H1 (cell line): ENCODE results near the gene MRPS34. TPM values are rescaled to one million over a fixed set of nuclear protein-coding genes. Genes with fewer than 3 reads are reported as not detected.

Experiments used
- CTCF ChIA-PET: fragments of 300-600 bp; sonication (Branson Sonifier 250); formaldehyde crosslinking; loops from one replicate; lab custom pipeline; 2021; ENCODE audit not compliant: partially characterized antibody; lab: Charles Lee
- POLR2A ChIA-PET: fragments of 300-600 bp; sonication (Branson Sonifier 250); formaldehyde crosslinking; loops from one replicate; lab custom pipeline; 2021; ENCODE audit warnings: inconsistent platforms; ENCODE audit not compliant: partially characterized antibody; lab: Charles Lee
- DNase-seq, 2 experiments: peaks; one replicate each; pipeline versions ENCODE4 v3.0.0 to v3.0.0-alpha.2; 2010 to 2022; ENCODE audit warnings: low spot score in 2 of 2, low read depth in 1 of 2, mixed read lengths in 1 of 2
- FAIRE-seq: peaks from 2 replicates; lab custom pipeline; 2011; peaks lifted over from hg19 to GRCh38; lab: Jason Lieb, UNC
- H2AFZ ChIP-seq: 2 replicates; pipeline ENCODE4 v1.8.1; 2012; ENCODE audit warnings: low read length, inconsistent platforms
- H2AK5ac ChIP-seq: 2 replicates; pipeline ENCODE4 v1.6.1; 2013; ENCODE audit warnings: low read depth, low read length
- H2BK120ac ChIP-seq: replicated peaks from 2 replicates; pipeline ENCODE3; 2013; ENCODE audit warnings: low read depth, low read length, inconsistent platforms
- H2BK12ac ChIP-seq: 2 replicates; pipeline ENCODE4 v1.6.1; 2013; ENCODE audit warnings: low read depth, low read length
- H2BK15ac ChIP-seq: 2 replicates; pipeline ENCODE4 v1.6.1; 2013; ENCODE audit warnings: low read length
- H2BK20ac ChIP-seq: 2 replicates; pipeline ENCODE4 v1.6.1; 2013; ENCODE audit warnings: low read length
- H2BK5ac ChIP-seq: 2 replicates; pipeline ENCODE4 v1.6.1; 2013; ENCODE audit warnings: low read depth, low read length
- H3K14ac ChIP-seq: 2 replicates; pipeline ENCODE4 v1.6.1; 2013; ENCODE audit warnings: inconsistent platforms; ENCODE audit not compliant: insufficient read length
- H3K18ac ChIP-seq: 2 replicates; pipeline ENCODE4 v1.6.1; 2013; ENCODE audit warnings: low read length; ENCODE audit errors: extremely low read depth
- H3K23ac ChIP-seq: 2 replicates; pipeline ENCODE4 v1.6.1; 2013; ENCODE audit warnings: inconsistent platforms; ENCODE audit not compliant: insufficient read length
- H3K23me2 ChIP-seq: 2 replicates; pipeline ENCODE4 v1.6.1; 2013; ENCODE audit warnings: low read depth, low read length
- H3K27ac ChIP-seq: 2 replicates; pipeline ENCODE4 v1.6.1; 2011; ENCODE audit warnings: low read depth, low read length, inconsistent platforms
- H3K27me3 ChIP-seq, 4 experiments: replicated peaks in 1 of 4; 1 replicate in 1 of 4; 2 replicates in 3 of 4; pipeline versions ENCODE4 v1.6.1 to v1.8.1; 2011 to 2013; ENCODE audit warnings: low read length in 3 of 4, mild to moderate bottlenecking in 3 of 4, inconsistent platforms in 2 of 4, mixed read lengths in 2 of 4, moderate library complexity in 1 of 4; ENCODE audit not compliant: control insufficient read depth in 3 of 4, insufficient read depth in 3 of 4; ENCODE audit errors: extremely low read depth in 1 of 4
- H3K36me3 ChIP-seq, 4 experiments: 2 replicates each; pipeline versions ENCODE4 v1.6.1 to v1.8.1; 2011 to 2013; ENCODE audit warnings: mild to moderate bottlenecking in 4 of 4, low read length in 3 of 4, moderate library complexity in 2 of 4, control low read depth in 1 of 4, inconsistent platforms in 1 of 4; ENCODE audit not compliant: insufficient read depth in 4 of 4, control insufficient read depth in 2 of 4
- H3K4ac ChIP-seq: replicated peaks from 2 replicates; pipeline ENCODE3; 2013; ENCODE audit warnings: low read length, low read depth, mixed read lengths, inconsistent platforms; ENCODE audit not compliant: insufficient read length
- H3K4me1 ChIP-seq, 4 experiments: replicated peaks in 1 of 4; 1 replicate in 1 of 4; 2 replicates in 3 of 4; pipeline versions ENCODE4 v1.6.1 to v1.8.1; 2011 to 2013; ENCODE audit warnings: low read length in 3 of 4, inconsistent platforms in 2 of 4, mixed read lengths in 1 of 4; ENCODE audit not compliant: insufficient read depth in 4 of 4, control insufficient read depth in 3 of 4
- H3K4me2 ChIP-seq, 2 experiments: 2 replicates each; pipeline versions ENCODE4 v1.6.1 to v1.8.1; 2011 to 2013; ENCODE audit warnings: low read depth in 2 of 2, low read length in 2 of 2, control low read depth in 1 of 2, inconsistent platforms in 1 of 2, mild to moderate bottlenecking in 1 of 2; ENCODE audit not compliant: insufficient read depth in 1 of 2
- H3K4me3 ChIP-seq, 4 experiments: fragments of 200-600, 300-600 bp in 1 of 4; sonication (generic), shearing (Covaris generic), sonication (Bioruptor Twin) in 1 of 4; 2 replicates each; pipeline versions ENCODE4 v1.5.1 to v1.8.1; 2011 to 2016; ENCODE audit warnings: low read length in 4 of 4, low read depth in 3 of 4, control low read depth in 2 of 4, inconsistent platforms in 2 of 4, mild to moderate bottlenecking in 2 of 4, mixed read lengths in 1 of 4, moderate library complexity in 1 of 4; ENCODE audit not compliant: insufficient read depth in 2 of 4; ENCODE audit errors: extremely low read depth in 1 of 4
- H3K56ac ChIP-seq: replicated peaks from 2 replicates; pipeline ENCODE3; 2013; ENCODE audit warnings: low read depth, mild to moderate bottlenecking, mixed read lengths, low read length, inconsistent platforms; ENCODE audit not compliant: insufficient read length
- H3K79me1 ChIP-seq: 2 replicates; pipeline ENCODE4 v1.6.1; 2013; ENCODE audit warnings: low read depth, low read length, control low read depth
- H3K79me2 ChIP-seq, 2 experiments: 2 replicates each; pipeline versions ENCODE4 v1.6.1 to v1.8.1; 2012 to 2013; ENCODE audit warnings: low read length in 2 of 2, mild to moderate bottlenecking in 2 of 2, inconsistent platforms in 1 of 2; ENCODE audit not compliant: insufficient read depth in 2 of 2, control insufficient read depth in 1 of 2
- H3K9ac ChIP-seq, 4 experiments: replicated peaks in 1 of 4; 1 replicate in 1 of 4; 2 replicates in 3 of 4; pipeline versions ENCODE4 v1.6.1 to v1.8.1; 2011 to 2013; ENCODE audit warnings: low read depth in 3 of 4, low read length in 3 of 4, control low read depth in 2 of 4, mild to moderate bottlenecking in 2 of 4, moderate library complexity in 2 of 4, inconsistent platforms in 1 of 4; ENCODE audit errors: extremely low read depth in 1 of 4
- H3K9me3 ChIP-seq, 2 experiments: 2 replicates each; pipeline versions ENCODE4 v1.6.1 to v1.8.1; 2012 to 2013; ENCODE audit warnings: mild to moderate bottlenecking in 2 of 2, moderate library complexity in 2 of 2, control low read depth in 1 of 2, inconsistent platforms in 1 of 2, low read depth in 1 of 2, low read length in 1 of 2, mixed read lengths in 1 of 2; ENCODE audit not compliant: insufficient read depth in 2 of 2
- H4K20me1 ChIP-seq, 2 experiments: replicated peaks in 1 of 2; 2 replicates each; pipeline versions ENCODE3 to v1.8.1; 2011 to 2013; ENCODE audit warnings: inconsistent platforms in 2 of 2, low read length in 2 of 2, mild to moderate bottlenecking in 1 of 2; ENCODE audit not compliant: insufficient read depth in 2 of 2, control insufficient read depth in 1 of 2
- H4K5ac ChIP-seq: 2 replicates; pipeline ENCODE4 v1.6.1; 2013; ENCODE audit warnings: low read length, low read depth, mixed read lengths, inconsistent platforms; ENCODE audit not compliant: insufficient read length
- H4K8ac ChIP-seq: 2 replicates; pipeline ENCODE4 v1.8.0; 2013; ENCODE audit warnings: mild to moderate bottlenecking, moderate library complexity, low read length, inconsistent platforms; ENCODE audit not compliant: insufficient read depth; ENCODE audit errors: extremely low read depth
- H4K91ac ChIP-seq: replicated peaks from 2 replicates; pipeline ENCODE3; 2013; ENCODE audit warnings: low read length, mixed read lengths, inconsistent platforms; ENCODE audit not compliant: insufficient read length
- CREB1 ChIP-seq: IDR thresholded peaks from 2 replicates; pipeline ENCODE4 v1.6.1; 2012; ENCODE audit warnings: inconsistent platforms
- JUN ChIP-seq: IDR thresholded peaks from 2 replicates; pipeline ENCODE4 v1.6.1; 2011; ENCODE audit warnings: low read depth, mild to moderate bottlenecking, improper control_type of control experiment, low read length
- MAFK ChIP-seq: IDR thresholded peaks from 2 replicates; pipeline ENCODE4 v1.6.1; 2012; ENCODE audit warnings: low read depth, mild to moderate bottlenecking, improper control_type of control experiment, low read length
- SAP30 ChIP-seq: fragments of 300-600 bp; sonication (generic); IDR thresholded peaks from 2 replicates; pipeline ENCODE4 v1.7.1; 2012; ENCODE audit warnings: low read length, moderate library complexity, mild to moderate bottlenecking, inconsistent platforms; ENCODE audit not compliant: insufficient read depth, insufficient replicate concordance
- SIRT6 ChIP-seq: IDR thresholded peaks from one replicate; pipeline ENCODE4 v1.7.1; 2012; ENCODE audit warnings: low read length, inconsistent platforms
- TCF12 ChIP-seq: IDR thresholded peaks from 2 replicates; pipeline ENCODE4 v1.6.1; 2011; ENCODE audit warnings: low read depth, mild to moderate bottlenecking, low read length
- WGBS, 2 experiments: shearing (Covaris generic) in 1 of 2; methylation state at CpG; one replicate each; pipeline versions ENCODE4 v1.1.6 to v1.1.7; 2013 to 2015; ENCODE audit warnings: low lambda C conversion rate in 2 of 2, mixed read lengths in 2 of 2, inconsistent platforms in 1 of 2, low coverage in 1 of 2, missing lambda C conversion rate in 1 of 2; ENCODE audit not compliant: insufficient replicate concordance in 2 of 2, insufficient coverage in 1 of 2, insufficient read length in 1 of 2; ENCODE audit errors: extremely low coverage in 1 of 2, missing lambda C conversion rate in 1 of 2; 5-methylcytosine and 5-hydroxymethylcytosine counted together
- polyA plus RNA-seq, 7 experiments: library from polyadenylated mRNA; depleted of rRNA in 3 of 7; stranded (reverse) in 5 of 7; unstranded in 2 of 7; fragments of >200 nt in 5 of 7; fragments of 200-250 nt in 2 of 7; gene quantifications; 1 replicate in 5 of 7; 2 replicates in 1 of 7; 4 replicates in 1 of 7; pipeline versions ENCODE4 v1.2.1 to v1.2.3, GENCODE V29; 2011 to 2013; ENCODE audit warnings: missing spikeins in 2 of 7, mixed read lengths in 2 of 7
- total RNA-seq: library from RNA; stranded (reverse); fragmentation: NEBNext Ultra II Directional; extraction: Animal tissue kit (Norgen Biotek cat#: 25700); gene quantifications from 2 replicates; pipeline ENCODE4 v1.2.1, GENCODE V29; 2021
- TF ChIP-seq, protein P1 (sequence below), 3 experiments: IDR thresholded peaks; 1 replicate in 2 of 3; 2 replicates in 1 of 3; pipeline versions ENCODE4 v1.5.1 to v1.6.1; 2011; ENCODE audit warnings: low read length in 3 of 3, mild to moderate bottlenecking in 3 of 3, inconsistent platforms in 2 of 3, low read depth in 1 of 3, moderate library complexity in 1 of 3; ENCODE audit not compliant: insufficient read depth in 1 of 3; ENCODE audit errors: control extremely low read depth in 1 of 3

The MRPS34 gene
- total and polyA plus RNA-seq, 2 of the 8 experiments (the other 6 are each of a cell fraction or from before 2014, with no cell fraction given) = 168 to 252 TPM

DNA sequence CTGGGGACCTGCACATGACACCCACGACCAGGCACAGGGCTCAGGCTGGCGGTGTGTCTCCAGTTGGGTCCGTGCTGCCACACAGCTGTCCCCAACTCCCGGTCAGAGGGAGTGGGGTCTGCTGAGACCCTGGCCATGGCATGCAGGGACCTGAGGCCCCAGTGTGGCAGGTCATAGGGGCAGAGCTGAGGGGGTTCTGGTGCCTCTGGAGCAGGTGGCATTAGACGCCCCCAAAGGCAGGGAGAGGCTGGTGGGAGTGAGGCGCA is 14.1 kb upstream of the MRPS34 start:
- no peak overlapping the region for H3K4me3 ChIP-seq
- no peak overlapping the region for H2BK5ac ChIP-seq
- no peak overlapping the region for H4K8ac ChIP-seq
- no peak overlapping the region for H3K18ac ChIP-seq
- H3K56ac ChIP-seq = no peak overlapping the region
- H3K27ac ChIP-seq = no peak overlapping the region
- no peak overlapping the region for H2AK5ac ChIP-seq
- peaks cover 13% of the 10 kb centered on the region; the same call in 1 of the 2 replicates for H3K79me1 ChIP-seq
- H3K14ac ChIP-seq = no peak overlapping the region
- H3K9ac ChIP-seq = no peak overlapping the region
- no peak overlapping the region for H2BK12ac ChIP-seq
- H3K79me2 ChIP-seq = peaks cover 0 to 35% of the 10 kb centered on the region in 2 experiments; a peak in 3 of 4 replicates
- ChIA-PET POLR2A (interaction anchor here (1.6 to 4.0 kb wide), 3 partner anchors 12 to 18 kb away, joined by 3 to 13 read pairs (median 5); partner anchors contain the start of gene NME3), CTCF (interaction anchor here (1.4 kb wide), 1 partner anchor 13 kb away, joined by 4 read pairs; no protein-coding TSS in a partner anchor)
- DNase-seq (no peak), FAIRE-seq (no peak)
- no peaks in the 10 kb centered on the region; a peak in 1 of 7 replicates for H3K4me1 ChIP-seq
- H3K4me2 ChIP-seq = no peak overlapping the region
- peaks cover 0 to 44% (median 2%) of the 10 kb centered on the region in 4 experiments; a peak in 4 of 8 replicates for H3K36me3 ChIP-seq
- H3K27me3 ChIP-seq = no peaks in the 10 kb centered on the region
- H4K91ac ChIP-seq = no peak overlapping the region
- peaks cover 20 to 21% of the 10 kb centered on the region in 2 experiments for H4K20me1 ChIP-seq
- no peak overlapping the region for H2BK15ac ChIP-seq
- H4K5ac ChIP-seq = no peak overlapping the region
- no peak overlapping the region for H2BK20ac ChIP-seq
- H3K9me3 ChIP-seq = no peaks in the 10 kb centered on the region
- 90% methylated on average over 6 of the region's 6 CpGs; no CpG with 5 or more reads in 1 of the 2 experiments for WGBS, 2 experiments
- TF ChIP-seq JUN = no peak
- TF ChIP-seq MAFK = no peak
- TF ChIP-seq TCF12 = no peak
- TF ChIP-seq SAP30 = no peak
- TF ChIP-seq SIRT6 = no peak
- no peak for TF ChIP-seq CREB1
- TF ChIP-seq, protein P1, sequence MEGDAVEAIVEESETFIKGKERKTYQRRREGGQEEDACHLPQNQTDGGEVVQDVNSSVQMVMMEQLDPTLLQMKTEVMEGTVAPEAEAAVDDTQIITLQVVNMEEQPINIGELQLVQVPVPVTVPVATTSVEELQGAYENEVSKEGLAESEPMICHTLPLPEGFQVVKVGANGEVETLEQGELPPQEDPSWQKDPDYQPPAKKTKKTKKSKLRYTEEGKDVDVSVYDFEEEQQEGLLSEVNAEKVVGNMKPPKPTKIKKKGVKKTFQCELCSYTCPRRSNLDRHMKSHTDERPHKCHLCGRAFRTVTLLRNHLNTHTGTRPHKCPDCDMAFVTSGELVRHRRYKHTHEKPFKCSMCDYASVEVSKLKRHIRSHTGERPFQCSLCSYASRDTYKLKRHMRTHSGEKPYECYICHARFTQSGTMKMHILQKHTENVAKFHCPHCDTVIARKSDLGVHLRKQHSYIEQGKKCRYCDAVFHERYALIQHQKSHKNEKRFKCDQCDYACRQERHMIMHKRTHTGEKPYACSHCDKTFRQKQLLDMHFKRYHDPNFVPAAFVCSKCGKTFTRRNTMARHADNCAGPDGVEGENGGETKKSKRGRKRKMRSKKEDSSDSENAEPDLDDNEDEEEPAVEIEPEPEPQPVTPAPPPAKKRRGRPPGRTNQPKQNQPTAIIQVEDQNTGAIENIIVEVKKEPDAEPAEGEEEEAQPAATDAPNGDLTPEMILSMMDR (IDR thresholded peaks at IDR 0.05; ENCODE audit: control extremely low read depth in 1 of 3, insufficient read depth in 1 of 3, low read depth in 1 of 3, low read length in 3 of 3) = no peak
- no peak overlapping the region for H3K23ac ChIP-seq
- no peak overlapping the region for H3K4ac ChIP-seq
- H3K23me2 ChIP-seq = peaks cover 3% of the 10 kb centered on the region; the same call in 1 of the 2 replicates
- H2AFZ ChIP-seq = no peak overlapping the region
- no peak overlapping the region for H2BK120ac ChIP-seq
